GM19238 (cell line): Measurements from ENCODE around the gene GPR17.

Experiments
- DNase-seq: peaks from one replicate; pipeline ENCODE4 v3.0.0; 2011; ENCODE audit warnings: low spot score; ENCODE audit not compliant: insufficient read length

Gene GPR17

GRCh38 chr2:127645395-127646291 is at the start of gene GPR17:
Gene GPR17 (plus strand): TSS chr2:127646153. CDS start chr2:127650736, 4,583 bp downstream.
- no peak for DNase-seq

- no peak for DNase-seq
Observed at GRCh38 chr2:127596311-127597045, 49.5 kb upstream of the GPR17 start.

GRCh38 chr2:127597046-127597983 is 48.6 kb upstream of the GPR17 start:
- DNase-seq: no peak

GRCh38 chr2:127597984-127598380 is 48.0 kb upstream of the GPR17 start:
- no peak for DNase-seq

- DNase-seq: no peak
Observed at GRCh38 chr2:127598711-127599110, 47.2 kb upstream of the GPR17 start.

GRCh38 chr2:127599211-127599610 is 46.7 kb upstream of the GPR17 start:
- DNase-seq: no peak

GRCh38 chr2:127604986-127605385 is 41.0 kb upstream of the GPR17 start:
- no peak for DNase-seq

- DNase-seq: no peak
Observed at GRCh38 chr2:127605691-127606263, 40.2 kb upstream of the GPR17 start.

GRCh38 chr2:127606625-127607398 is 39.1 kb upstream of the GPR17 start:
- DNase-seq: no peak

- DNase-seq: no peak
Observed at GRCh38 chr2:127607399-127607908, 38.5 kb upstream of the GPR17 start.

GRCh38 chr2:127608061-127609030 is 37.6 kb upstream of the GPR17 start:
- DNase-seq: no peak

- no peak for DNase-seq
Observed at GRCh38 chr2:127609031-127609751, 36.8 kb upstream of the GPR17 start.

- no peak for DNase-seq
Observed at GRCh38 chr2:127609818-127610217, 36.1 kb upstream of the GPR17 start.

- no peak for DNase-seq
Observed at GRCh38 chr2:127610561-127610960, 35.4 kb upstream of the GPR17 start.

- no peak for DNase-seq
Observed at GRCh38 chr2:127611076-127611925, 34.7 kb upstream of the GPR17 start.

- DNase-seq: no peak
Observed at GRCh38 chr2:127612111-127612822, 33.7 kb upstream of the GPR17 start.

- DNase-seq: no peak
Observed at GRCh38 chr2:127614246-127614645, 31.7 kb upstream of the GPR17 start.
